K562 (cell line): ENCODE results near the gene PRR16. TPM values are rescaled to one million over a fixed set of nuclear protein-coding genes. Genes with fewer than 3 reads are reported as not detected.
A peak's percentile ranks its signal among the peaks of the same experiment; 100 is the strongest.

Source experiments
- BCOR ChIP-seq: fragments of 450-650 bp; IDR thresholded peaks from 2 replicates; pipeline ENCODE4 v1.6.1; 2016
- ELF2 ChIP-seq: fragments of 250-450 bp; sonication (Bioruptor Pico); IDR thresholded peaks from 2 replicates; pipeline ENCODE4 v1.5.0; 2021; ENCODE audit warnings: mild to moderate bottlenecking
- HMG20B ChIP-seq: fragments of 250-450 bp; sonication (Bioruptor Pico); IDR thresholded peaks from 2 replicates; pipeline ENCODE4 v1.5.0; 2021; ENCODE audit warnings: mild to moderate bottlenecking
- HMGN3 ChIP-seq: IDR thresholded peaks from 2 replicates; pipeline ENCODE4 v1.6.1; 2011; ENCODE audit warnings: borderline replicate concordance, low read depth, mild to moderate bottlenecking, mixed read lengths, low read length; ENCODE audit not compliant: insufficient read length; ENCODE audit errors: extremely low read depth
- MED1 ChIP-seq: sonication (generic); formaldehyde crosslinking; IDR thresholded peaks from 2 replicates; pipeline ENCODE4 v1.8.1; 2023; ENCODE audit warnings: missing genetic modification reagents, borderline replicate concordance
- NCOR1 ChIP-seq: fragments of 450-650 bp; IDR thresholded peaks from 2 replicates; pipeline ENCODE4 v1.6.1; 2016; ENCODE audit warnings: mild to moderate bottlenecking, moderate library complexity
- PHF8 ChIP-seq: fragments of 200-600 bp; sonication (generic); IDR thresholded peaks from 2 replicates; pipeline ENCODE4 v1.6.1; 2012; ENCODE audit warnings: mixed run types, mild to moderate bottlenecking, inconsistent platforms, low read length, moderate library complexity, borderline replicate concordance
- POLR3A ChIP-seq: IDR thresholded peaks from 2 replicates; pipeline ENCODE4 v1.6.1; 2011; ENCODE audit warnings: borderline replicate concordance, mild to moderate bottlenecking, moderate library complexity; ENCODE audit not compliant: insufficient read length, insufficient read depth; ENCODE audit errors: extremely low read depth
- ZNF175 ChIP-seq: fragments of 200-800 bp; sonication (Bioruptor generic); IDR thresholded peaks from 2 replicates; pipeline ENCODE4 v1.6.1; 2016; ENCODE audit warnings: low read depth, mild to moderate bottlenecking, missing genetic modification characterization, missing compliant biosample characterization
- ZNF707 ChIP-seq: fragments of 250-450 bp; sonication (Bioruptor Pico); conservative IDR thresholded peaks from 2 replicates; pipeline ENCODE4 v1.8.0; 2022; ENCODE audit warnings: inconsistent platforms, mild to moderate bottlenecking, moderate library complexity
- polyA plus RNA-seq, 8 experiments: library from polyadenylated mRNA; depleted of rRNA in 4 of 8; stranded (reverse) in 5 of 8; unstranded in 3 of 8; fragments of >200 nt; fragmentation: Nextera tagmentation in 2 of 8; fragmentation: Illumina TruSeq in 1 of 8; extraction: Ambion mirVana in 2 of 8; extraction: Trizol in 1 of 8; gene quantifications; 2 replicates each; pipeline versions ENCODE4 v1.2.1 to v1.2.3, GENCODE V29; 2011 to 2014; ENCODE audit warnings: inconsistent platforms in 1 of 8, missing spikeins in 1 of 8
- total RNA-seq, 7 experiments: library from RNA; depleted of rRNA in 6 of 7; stranded (reverse); fragments of >200 nt in 6 of 7; fragmentation: Illumina TruSeq in 2 of 7; extraction: Trizol in 2 of 7; gene quantifications; 2 replicates each; pipeline versions ENCODE4 v1.2.1 to v1.2.3, GENCODE V29; 2011 to 2021; ENCODE audit warnings: low replicate concordance in 1 of 7
- TF ChIP-seq, protein P1 (sequence below): fragments of 450-650 bp; IDR thresholded peaks from 2 replicates; pipeline ENCODE4 v1.6.1; 2016; ENCODE audit warnings: mild to moderate bottlenecking, moderate library complexity
- TF ChIP-seq, protein P2 (sequence below): fragments of 450-650 bp; formaldehyde crosslinking; IDR thresholded peaks from 2 replicates; pipeline ENCODE4 v1.4.0; 2022; ENCODE audit warnings: missing genetic modification characterization

PRR16 gene
- total and polyA plus RNA-seq, 9 of the 15 experiments (the other 6 are each of a cell fraction or from before 2014, with no cell fraction given) = 0.61 to 10.1 (median 3.3) TPM

DNA sequence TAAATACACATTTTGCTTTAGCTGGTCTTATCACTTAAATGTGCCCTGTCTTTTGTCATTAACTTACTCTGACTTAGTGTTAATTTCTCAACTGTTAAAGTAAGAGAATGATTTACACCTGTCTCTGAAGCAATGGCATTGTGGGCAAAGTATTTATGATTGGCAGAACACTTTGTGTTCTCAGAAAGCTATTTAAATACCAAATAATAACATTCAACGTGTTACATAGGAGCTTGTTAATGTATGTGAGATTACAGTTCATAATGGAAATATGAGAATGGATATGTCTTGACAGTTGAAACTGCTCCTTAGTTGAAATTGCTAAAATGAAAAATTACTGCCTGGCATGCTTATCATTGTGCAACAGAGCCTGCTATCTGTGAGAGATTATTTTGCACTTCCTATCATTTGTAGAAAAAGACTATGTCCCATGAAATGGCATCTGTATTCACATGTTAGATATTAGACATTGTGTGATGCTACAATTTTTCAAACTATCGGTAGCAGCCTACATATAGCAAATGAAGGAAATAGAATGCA, 46.1 kb downstream of the PRR16 start (continued):
- TF ChIP-seq, protein P1, sequence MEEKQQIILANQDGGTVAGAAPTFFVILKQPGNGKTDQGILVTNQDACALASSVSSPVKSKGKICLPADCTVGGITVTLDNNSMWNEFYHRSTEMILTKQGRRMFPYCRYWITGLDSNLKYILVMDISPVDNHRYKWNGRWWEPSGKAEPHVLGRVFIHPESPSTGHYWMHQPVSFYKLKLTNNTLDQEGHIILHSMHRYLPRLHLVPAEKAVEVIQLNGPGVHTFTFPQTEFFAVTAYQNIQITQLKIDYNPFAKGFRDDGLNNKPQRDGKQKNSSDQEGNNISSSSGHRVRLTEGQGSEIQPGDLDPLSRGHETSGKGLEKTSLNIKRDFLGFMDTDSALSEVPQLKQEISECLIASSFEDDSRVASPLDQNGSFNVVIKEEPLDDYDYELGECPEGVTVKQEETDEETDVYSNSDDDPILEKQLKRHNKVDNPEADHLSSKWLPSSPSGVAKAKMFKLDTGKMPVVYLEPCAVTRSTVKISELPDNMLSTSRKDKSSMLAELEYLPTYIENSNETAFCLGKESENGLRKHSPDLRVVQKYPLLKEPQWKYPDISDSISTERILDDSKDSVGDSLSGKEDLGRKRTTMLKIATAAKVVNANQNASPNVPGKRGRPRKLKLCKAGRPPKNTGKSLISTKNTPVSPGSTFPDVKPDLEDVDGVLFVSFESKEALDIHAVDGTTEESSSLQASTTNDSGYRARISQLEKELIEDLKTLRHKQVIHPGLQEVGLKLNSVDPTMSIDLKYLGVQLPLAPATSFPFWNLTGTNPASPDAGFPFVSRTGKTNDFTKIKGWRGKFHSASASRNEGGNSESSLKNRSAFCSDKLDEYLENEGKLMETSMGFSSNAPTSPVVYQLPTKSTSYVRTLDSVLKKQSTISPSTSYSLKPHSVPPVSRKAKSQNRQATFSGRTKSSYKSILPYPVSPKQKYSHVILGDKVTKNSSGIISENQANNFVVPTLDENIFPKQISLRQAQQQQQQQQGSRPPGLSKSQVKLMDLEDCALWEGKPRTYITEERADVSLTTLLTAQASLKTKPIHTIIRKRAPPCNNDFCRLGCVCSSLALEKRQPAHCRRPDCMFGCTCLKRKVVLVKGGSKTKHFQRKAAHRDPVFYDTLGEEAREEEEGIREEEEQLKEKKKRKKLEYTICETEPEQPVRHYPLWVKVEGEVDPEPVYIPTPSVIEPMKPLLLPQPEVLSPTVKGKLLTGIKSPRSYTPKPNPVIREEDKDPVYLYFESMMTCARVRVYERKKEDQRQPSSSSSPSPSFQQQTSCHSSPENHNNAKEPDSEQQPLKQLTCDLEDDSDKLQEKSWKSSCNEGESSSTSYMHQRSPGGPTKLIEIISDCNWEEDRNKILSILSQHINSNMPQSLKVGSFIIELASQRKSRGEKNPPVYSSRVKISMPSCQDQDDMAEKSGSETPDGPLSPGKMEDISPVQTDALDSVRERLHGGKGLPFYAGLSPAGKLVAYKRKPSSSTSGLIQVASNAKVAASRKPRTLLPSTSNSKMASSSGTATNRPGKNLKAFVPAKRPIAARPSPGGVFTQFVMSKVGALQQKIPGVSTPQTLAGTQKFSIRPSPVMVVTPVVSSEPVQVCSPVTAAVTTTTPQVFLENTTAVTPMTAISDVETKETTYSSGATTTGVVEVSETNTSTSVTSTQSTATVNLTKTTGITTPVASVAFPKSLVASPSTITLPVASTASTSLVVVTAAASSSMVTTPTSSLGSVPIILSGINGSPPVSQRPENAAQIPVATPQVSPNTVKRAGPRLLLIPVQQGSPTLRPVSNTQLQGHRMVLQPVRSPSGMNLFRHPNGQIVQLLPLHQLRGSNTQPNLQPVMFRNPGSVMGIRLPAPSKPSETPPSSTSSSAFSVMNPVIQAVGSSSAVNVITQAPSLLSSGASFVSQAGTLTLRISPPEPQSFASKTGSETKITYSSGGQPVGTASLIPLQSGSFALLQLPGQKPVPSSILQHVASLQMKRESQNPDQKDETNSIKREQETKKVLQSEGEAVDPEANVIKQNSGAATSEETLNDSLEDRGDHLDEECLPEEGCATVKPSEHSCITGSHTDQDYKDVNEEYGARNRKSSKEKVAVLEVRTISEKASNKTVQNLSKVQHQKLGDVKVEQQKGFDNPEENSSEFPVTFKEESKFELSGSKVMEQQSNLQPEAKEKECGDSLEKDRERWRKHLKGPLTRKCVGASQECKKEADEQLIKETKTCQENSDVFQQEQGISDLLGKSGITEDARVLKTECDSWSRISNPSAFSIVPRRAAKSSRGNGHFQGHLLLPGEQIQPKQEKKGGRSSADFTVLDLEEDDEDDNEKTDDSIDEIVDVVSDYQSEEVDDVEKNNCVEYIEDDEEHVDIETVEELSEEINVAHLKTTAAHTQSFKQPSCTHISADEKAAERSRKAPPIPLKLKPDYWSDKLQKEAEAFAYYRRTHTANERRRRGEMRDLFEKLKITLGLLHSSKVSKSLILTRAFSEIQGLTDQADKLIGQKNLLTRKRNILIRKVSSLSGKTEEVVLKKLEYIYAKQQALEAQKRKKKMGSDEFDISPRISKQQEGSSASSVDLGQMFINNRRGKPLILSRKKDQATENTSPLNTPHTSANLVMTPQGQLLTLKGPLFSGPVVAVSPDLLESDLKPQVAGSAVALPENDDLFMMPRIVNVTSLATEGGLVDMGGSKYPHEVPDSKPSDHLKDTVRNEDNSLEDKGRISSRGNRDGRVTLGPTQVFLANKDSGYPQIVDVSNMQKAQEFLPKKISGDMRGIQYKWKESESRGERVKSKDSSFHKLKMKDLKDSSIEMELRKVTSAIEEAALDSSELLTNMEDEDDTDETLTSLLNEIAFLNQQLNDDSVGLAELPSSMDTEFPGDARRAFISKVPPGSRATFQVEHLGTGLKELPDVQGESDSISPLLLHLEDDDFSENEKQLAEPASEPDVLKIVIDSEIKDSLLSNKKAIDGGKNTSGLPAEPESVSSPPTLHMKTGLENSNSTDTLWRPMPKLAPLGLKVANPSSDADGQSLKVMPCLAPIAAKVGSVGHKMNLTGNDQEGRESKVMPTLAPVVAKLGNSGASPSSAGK = no peak
- TF ChIP-seq BCOR (no peak), ELF2 (CRISPR knock-in tag) (no peak), ZNF175 (CRISPR knock-in tag) (0 out of 2 replicates have a peak, but pooled peaks have one; percentile 1), HMGN3 (no peak), POLR3A (no peak), MED1 (CRISPR knock-in tag) (no peak), PHF8 (no peak), ZNF707 (CRISPR knock-in tag) (no peak), NCOR1 (peak; percentile 18; the same call in 1 of the 2 replicates), HMG20B (no peak)
- TF ChIP-seq, protein P2, sequence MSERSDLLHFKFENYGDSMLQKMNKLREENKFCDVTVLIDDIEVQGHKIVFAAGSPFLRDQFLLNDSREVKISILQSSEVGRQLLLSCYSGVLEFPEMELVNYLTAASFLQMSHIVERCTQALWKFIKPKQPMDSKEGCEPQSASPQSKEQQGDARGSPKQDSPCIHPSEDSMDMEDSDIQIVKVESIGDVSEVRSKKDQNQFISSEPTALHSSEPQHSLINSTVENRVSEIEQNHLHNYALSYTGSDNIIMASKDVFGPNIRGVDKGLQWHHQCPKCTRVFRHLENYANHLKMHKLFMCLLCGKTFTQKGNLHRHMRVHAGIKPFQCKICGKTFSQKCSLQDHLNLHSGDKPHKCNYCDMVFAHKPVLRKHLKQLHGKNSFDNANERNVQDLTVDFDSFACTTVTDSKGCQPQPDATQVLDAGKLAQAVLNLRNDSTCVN (CRISPR knock-in tag) = no peak
